ENCODE results near the gene C1orf116. TPM values are rescaled to one million over a fixed set of nuclear protein-coding genes. Genes with fewer than 3 reads are reported as not detected.

The C1orf116 gene
- total RNA-seq, 4 donors from 2014 or later, result 0.13 to 0.16 TPM; not detected in 2

- ATAC-seq (ENCODE audit: low FRiP score) (no peak), DNase-seq (ENCODE audit: low spot score) (no peak)
- TF ChIP-seq, protein P1, sequence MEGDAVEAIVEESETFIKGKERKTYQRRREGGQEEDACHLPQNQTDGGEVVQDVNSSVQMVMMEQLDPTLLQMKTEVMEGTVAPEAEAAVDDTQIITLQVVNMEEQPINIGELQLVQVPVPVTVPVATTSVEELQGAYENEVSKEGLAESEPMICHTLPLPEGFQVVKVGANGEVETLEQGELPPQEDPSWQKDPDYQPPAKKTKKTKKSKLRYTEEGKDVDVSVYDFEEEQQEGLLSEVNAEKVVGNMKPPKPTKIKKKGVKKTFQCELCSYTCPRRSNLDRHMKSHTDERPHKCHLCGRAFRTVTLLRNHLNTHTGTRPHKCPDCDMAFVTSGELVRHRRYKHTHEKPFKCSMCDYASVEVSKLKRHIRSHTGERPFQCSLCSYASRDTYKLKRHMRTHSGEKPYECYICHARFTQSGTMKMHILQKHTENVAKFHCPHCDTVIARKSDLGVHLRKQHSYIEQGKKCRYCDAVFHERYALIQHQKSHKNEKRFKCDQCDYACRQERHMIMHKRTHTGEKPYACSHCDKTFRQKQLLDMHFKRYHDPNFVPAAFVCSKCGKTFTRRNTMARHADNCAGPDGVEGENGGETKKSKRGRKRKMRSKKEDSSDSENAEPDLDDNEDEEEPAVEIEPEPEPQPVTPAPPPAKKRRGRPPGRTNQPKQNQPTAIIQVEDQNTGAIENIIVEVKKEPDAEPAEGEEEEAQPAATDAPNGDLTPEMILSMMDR (IDR thresholded peaks at IDR 0.05), result no peak
These were observed 808 bp downstream of the C1orf116 start for GRCh38 chr1:207031632-207032264.

GRCh38 chr1:207031016-207031415 lies 1.5 kb downstream of the C1orf116 start:
- ATAC-seq (ENCODE audit: low FRiP score) (no peak), DNase-seq (ENCODE audit: low spot score) (no peak)
- TF ChIP-seq, protein P1 (IDR thresholded peaks at IDR 0.05), result no peak

GRCh38 chr1:207030522-207031009 lies 2.0 kb downstream of the C1orf116 start:
- no peak for DNase-seq (ENCODE audit: low spot score)
- ATAC-seq (ENCODE audit: low FRiP score), result no peak
- TF ChIP-seq, protein P1 (IDR thresholded peaks at IDR 0.05), result no peak

GRCh38 chr1:207029701-207030521 lies 2.6 kb downstream of the C1orf116 start:
- DNase-seq (ENCODE audit: low spot score) (no peak), ATAC-seq (ENCODE audit: low FRiP score) (no peak)
- TF ChIP-seq, protein P1 (IDR thresholded peaks at IDR 0.05), result no peak

DNA sequence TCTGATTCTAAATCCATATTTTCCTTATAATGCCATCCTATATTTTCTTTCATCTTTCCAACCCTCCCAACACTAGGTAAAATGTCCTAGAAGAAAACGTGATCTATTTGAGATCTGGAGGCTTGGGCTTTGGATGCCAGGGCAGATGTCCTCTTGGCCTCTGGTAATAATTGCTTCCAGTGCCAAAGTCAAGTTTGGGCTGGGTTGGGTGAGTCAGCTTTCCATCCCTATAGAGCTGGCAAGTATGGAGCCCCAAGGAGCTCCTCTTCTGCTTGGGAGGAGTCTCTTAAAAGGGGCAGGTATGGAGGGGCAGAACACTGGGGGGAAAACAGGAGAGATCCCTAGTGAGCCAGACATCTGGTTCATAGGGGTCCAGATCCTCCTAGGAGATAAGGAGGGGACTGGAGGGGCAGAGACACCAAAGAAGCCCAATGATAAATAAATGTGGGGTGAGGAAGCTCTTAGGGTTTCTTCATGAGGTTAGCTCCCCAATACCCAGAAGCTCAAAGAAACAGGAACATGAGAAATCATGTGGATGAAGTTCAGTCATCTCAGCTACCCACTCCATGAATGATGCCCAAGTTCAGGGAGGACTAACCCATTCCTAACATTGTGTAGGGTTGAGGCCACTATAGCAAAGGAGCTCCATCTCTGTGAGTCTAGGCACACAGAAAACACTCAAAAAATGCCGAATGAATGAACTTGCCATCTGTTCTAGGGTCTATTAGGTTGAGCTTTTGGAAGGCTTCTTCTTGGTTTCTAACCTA lies 3.5 kb downstream of the C1orf116 start:
- DNase-seq (ENCODE audit: low spot score) (no peak), ATAC-seq (ENCODE audit: low FRiP score) (no peak)
- TF ChIP-seq, protein P1 (IDR thresholded peaks at IDR 0.05), result no peak

DNA sequence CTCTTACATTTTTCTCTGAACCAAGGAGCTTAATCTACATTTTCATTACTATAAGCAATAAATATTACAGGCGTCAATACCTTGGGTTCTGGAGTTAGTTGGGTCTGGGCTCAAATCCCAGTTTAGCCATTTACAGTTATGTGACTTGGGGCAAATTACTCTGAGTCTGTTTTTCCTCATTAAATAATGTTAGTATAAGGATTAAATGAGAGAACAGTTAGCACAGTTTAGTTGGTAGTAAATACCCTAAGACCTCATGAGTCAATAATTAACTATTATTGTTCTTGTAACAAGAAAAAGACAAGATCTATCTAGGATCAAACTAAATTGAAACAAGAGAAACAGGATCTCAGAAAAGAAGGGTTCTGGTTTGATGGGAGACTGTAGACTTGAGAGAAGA lies 4.6 kb downstream of the C1orf116 start:
- DNase-seq (ENCODE audit: low spot score) (no peak), ATAC-seq (ENCODE audit: low FRiP score) (no peak)
- TF ChIP-seq, protein P1 (IDR thresholded peaks at IDR 0.05), result no peak

Measured in omental fat pad (tissue), 4 donors.